Activated T-cell treated with anti-CD3 and anti-CD28 coated beads for 4 hours (primary cell): ENCODE measurements around the gene USF2.
"Not testable (repeated sequence)": the region's sequence is repeated elsewhere in the genome, so short reads cannot be mapped to it uniquely, and the experiment has no call there.

ENCODE experiments used
- DNase-seq: peaks from one replicate; pipeline ENCODE4 v3.0.0-alpha.2; 2020

The USF2 gene, protein sequence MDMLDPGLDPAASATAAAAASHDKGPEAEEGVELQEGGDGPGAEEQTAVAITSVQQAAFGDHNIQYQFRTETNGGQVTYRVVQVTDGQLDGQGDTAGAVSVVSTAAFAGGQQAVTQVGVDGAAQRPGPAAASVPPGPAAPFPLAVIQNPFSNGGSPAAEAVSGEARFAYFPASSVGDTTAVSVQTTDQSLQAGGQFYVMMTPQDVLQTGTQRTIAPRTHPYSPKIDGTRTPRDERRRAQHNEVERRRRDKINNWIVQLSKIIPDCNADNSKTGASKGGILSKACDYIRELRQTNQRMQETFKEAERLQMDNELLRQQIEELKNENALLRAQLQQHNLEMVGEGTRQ

DNA sequence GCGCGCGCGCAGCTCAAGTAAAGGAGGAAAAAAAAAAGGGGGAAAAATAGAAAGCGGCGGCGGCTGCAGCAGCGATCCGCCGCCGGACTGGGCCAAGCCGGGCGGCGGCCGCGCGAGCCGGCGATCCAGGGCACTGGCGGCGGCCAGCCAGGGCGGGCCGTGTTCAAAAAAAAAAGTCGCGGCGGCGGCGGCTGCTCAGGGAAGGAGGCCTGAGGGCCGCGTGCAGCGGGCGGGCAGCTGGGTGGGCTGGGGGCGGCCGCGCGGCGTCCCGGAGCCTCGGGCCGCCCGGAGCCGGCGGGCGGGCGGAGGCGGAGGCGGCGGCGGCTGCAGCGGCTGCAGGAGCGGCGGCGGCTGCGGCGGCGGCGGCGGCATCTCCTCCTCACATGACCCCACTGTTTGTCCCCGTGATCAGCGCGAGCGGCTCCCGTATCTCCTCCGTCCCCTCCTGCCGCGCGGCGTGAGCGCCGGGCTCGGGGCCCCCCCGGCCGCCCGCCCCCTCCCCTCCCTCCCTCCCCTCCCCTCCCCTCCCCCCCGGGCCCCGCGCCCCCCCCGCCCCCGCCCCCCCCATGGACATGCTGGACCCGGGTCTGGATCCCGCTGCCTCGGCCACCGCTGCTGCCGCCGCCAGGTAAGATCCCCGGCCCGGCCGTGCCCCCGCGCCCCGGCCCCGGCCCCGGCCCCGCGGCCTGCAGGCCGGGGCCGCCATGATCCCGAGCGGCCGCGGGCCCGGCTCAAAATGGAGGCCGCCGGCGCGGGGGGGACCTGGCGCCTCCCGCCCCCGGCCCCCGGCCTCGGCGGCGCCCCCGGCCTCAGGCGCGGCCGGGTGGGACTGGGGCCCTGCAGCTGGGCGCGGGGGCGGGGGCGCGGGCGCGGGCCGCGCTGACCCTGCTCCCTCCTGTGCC lies at the start of gene USF2:
Gene USF2, plus strand, starts transcription at position 427 of the 902 bp plus-strand sequence. Its CDS starts 140 bp downstream, at position 567.
- DNase-seq, result no peak

DNA sequence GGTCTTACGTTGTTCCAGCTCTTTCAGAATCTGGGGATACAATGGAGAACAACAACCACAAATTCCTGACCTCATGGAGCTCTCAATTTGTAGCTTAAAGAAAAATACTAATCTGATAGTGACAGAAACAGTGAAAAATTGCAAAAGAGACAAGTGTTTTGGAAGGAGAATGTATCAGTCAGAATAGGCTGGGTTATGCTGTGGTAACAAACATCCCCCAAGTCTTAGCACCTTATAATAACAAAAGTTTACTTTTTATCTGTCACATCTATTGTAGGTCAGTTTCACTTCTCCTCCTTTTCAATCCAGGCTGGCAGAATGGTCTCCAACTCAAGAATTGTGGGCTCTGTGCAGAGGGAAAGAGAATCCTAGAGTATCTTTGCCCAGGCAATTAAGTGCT lies 49.8 kb upstream of the USF2 start:
- DNase-seq, result no peak

DNA sequence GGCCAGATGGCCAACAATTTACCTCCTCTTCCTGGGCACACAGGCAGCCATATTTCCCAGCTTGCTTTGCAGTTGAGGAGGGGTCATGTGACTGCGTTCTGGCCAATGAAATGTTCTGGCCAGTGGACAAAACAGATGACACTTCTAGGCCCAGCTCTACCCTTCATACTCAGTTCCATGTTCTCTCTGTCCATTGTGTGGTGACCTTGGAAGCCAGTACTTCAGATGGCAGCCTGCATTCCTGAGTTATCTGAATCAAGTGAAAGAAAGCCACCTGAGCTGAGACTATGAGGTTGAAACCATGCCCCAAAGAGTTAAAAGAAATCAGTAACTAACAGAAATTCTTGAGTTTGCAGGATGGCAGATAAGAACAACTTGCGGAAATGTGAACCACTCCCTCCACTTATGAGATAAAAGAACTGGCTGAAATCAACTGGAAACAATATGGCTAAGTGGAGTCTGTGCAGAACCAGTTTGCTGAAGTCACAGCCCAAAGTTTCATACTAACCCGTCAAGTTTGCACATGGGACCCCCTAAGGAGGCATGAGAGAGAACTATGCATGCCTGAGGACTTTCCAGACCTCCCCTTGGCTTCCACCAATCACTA lies 48.3 kb upstream of the USF2 start:
- no peak for DNase-seq

DNA sequence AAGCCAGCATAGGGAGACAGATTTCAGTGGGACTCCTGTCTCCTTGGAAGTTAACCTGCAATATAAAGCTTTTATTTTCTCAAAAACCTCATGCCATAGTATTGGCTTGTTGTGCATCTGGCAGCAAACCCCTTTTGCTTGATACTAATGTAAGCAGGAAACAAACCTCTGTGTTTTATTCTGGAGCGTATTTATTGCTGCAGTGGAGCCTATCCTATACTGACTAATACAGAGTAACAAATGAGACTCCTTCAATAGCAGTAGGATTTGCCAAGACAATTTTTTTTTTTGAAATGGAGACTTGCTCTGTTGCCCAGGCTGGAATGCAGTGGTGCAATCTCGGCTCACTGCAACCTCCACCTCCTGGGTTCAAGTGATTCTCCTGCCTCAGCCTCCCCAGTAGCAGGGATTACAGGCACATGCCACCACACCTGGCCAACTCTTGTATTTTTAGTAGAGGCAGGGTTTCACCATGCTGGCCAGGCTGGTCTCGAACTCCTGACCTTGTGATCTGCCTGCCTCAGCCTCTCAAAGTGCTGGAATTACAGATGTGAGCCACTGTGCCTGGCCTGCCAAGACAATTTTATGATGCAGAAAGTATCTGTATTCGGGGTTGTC lies 47.7 kb upstream of the USF2 start:
- DNase-seq, result not testable (repeated sequence)

DNA sequence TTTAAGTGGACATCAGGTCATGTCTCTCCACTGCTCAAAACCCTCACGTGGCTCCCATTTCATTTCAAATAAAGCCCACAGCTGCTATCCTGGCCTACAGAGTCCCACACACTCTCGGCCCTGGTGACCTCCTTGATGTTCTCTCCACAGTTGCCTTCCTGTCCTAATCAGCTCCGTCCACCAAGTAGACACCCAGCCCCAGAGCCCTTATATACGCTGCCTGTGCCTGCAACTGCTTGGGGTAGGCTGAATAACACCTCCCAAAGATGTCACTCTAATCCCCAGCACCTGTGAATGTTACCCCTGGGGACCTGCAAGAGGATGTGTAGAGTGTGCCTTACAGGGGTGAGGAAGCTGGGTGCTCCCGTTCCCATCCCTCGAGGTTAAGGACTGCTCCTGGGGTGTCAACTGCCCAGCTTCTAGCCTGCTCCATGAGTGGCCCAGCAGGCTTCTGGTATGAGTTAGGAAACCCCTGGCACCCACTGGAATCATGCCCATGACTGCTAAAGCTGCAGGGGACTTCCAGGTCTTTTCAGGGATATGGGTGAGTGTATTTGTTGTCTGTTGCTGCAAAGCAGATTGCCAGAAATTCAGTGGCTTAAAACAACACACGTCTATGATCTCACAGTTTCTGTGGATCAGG lies 46.3 kb upstream of the USF2 start:
- DNase-seq, result no peak

DNA sequence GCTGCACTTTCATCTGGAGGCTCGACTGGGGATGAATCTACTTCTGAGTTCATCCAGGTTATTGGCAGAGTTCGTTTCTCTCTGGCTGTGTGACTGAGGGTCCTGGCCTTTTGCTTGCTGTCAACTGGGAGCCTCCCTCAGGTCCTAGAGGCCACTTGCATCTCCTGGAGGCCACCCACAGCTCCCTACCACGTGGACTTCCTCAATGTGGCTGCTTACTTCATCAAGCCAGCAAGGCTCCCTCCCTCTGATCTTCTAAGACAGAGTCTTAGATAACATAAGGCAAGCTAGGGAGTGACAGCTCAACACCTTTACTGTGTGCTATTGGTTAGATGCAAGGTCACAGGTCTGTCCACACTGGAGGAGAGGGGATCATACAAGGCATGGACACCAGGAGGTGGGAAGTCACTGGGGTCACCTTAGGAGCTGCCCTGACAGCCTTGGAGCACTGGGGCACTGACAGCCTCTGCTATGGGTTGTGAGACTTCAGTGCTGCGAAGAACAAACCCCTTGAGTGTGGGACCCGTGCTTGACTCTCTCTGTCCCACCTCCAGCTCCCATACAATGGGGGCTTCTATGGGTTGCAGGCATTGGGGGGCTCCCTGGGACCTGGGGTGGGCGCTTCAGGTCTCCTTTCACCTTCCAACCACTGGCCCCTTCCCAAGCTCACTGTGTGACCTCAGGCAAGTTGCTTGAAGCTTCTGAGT lies 45.5 kb upstream of the USF2 start:
- no peak for DNase-seq

DNA sequence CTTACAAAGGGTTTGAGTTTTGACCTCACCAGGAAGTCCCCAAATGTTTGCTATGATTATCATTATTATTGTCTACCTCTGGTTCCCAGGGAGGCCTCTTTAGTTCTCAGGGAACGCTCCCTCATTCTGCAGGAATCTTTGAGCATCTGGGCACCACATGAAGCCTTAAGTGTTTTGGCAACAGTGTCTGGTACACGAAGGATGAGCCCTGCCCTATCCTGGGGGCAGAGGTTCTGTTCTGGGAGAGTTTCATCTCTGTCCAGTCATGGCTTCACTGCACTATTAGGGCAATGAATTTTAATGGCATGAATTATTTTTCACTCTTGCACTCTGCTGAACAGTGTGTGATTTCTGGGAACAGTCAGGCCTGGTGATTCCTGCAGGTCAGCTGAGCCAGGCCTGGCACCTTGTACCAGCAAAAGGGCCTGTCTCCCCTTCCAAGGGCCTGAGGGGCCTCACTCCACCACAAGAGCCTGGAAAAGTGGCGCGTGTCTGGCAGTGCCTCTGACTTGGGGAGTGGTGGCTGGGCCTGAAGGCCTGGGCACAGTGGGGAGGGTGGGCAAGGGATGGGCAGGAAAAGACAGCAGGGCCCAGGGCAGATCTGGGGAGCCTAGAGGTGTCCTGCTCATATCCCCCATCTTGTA lies 44.8 kb upstream of the USF2 start:
- DNase-seq, result no peak

DNA sequence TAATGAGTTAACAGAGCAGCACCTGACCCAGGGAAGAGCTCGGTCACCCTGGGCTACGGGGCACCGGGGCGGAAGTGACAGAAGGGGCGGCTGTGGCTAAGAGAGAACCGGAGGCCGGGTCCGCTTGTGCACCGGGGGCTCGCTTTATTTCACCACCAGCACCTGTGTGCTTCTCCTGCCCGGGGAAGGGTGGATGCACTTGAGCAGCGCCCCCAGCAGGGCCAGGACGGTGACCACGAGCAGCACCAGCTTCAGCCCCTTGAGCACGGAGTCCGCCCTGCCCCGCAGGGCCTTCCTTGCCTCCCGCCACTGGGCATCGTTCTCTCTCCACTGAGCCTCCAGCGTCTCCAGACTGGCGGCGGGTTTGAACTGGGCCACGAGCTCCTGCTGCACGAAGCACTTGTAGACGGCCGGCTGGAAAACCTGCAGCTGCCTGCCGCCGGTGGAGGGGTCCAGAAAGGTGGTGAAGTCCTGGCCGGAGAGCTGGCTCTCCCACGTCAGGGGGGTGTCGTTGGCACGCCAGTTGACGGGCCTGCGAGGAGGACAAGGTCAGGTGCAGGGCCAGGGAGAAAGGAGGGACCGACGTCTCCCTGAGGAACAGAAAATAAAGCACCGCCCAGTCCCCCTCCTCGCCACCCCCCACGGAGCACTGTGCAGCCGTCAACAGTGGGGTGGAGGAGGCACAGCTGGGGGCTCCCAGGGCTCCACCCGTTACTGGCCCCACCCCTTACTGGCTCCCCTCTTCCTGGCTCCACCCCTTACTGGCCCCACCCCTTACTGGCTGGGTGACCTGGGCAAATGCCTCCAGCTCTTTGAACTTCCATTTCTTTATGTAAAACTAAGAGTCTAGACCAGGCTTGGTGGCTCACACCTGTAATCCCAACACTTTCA lies 43.8 kb upstream of the USF2 start:
- DNase-seq, result no peak

DNA sequence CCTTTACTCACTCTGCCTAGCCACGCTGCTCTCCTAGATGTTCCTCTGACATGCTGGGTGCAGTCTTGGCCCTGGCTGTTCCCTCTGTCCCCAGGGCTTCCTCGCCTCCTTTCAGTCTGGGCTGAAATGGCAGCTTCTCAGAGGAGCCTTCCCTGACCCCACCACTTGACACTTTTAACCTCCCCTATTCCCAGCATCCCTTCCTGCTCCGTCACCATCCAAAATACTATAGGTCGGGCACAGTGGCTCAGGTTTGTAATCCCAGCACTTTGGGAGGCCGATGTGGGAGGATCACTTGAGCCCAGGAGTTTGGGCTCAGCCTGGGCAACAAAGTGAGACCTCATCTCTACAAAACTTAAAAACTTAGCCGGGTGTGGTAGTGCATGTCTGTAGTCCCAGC lies 42.8 kb upstream of the USF2 start:
- no peak for DNase-seq

DNA sequence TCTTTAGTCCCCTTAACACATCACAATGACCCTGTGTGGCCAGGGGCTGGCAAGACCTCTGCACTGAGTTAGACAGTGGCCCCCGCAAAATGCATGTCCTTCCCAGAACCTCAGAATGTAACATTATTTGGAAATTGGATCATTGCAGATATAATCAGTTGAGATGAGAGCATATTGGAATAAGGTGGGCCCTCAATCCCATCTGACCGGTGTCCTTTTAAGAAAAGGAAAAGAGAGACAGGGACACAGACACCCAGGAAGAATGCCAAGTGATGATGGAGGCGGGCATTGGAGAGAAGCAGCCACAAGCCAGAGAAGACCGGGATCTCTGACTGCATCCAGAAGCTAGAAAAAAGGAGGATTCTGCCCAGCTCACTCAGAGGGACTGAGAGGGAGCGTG lies 42.0 kb upstream of the USF2 start:
- DNase-seq, result no peak

DNA sequence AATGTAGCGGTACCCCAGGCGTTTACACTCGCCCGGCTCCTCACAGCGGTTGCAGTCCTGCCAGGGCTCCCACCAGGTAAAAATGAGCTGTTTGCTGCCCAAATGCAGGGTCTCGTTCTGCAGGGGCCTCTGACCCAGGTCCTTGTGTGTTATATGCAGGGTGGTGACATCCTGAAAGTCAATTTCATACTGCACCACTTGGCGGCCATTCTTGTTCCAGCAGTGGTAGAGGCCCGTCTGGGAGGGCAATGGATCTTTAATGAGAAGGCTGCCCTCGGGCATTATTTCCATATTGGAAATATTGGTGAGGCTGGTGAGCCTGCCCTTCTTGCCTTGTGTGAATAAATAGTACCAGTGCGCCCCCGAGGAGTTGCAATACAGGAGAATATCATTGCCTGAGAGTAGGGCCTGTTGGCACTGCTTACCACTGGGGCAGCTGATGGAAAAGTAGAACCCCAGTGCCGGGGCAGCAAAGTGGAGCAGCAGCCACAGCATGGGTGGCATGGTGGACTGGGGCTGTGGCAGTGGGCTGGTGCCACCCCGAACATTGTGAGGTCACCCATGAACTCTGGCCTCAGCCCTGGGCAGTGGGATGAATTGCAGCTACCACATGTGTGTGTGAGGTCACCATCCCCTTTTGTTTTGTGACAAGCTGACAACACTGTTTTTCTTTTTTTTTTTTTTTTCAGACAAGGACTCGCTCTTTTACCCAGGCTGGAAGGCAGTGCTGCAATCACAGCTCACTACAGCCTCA lies 40.4 kb upstream of the USF2 start, which contains the start of gene FAM187B:
Gene FAM187B, minus strand, starts transcription at position 563 of the 754 bp plus-strand sequence. Its CDS starts 59 bp downstream, at position 504.
- DNase-seq, result no peak

DNA sequence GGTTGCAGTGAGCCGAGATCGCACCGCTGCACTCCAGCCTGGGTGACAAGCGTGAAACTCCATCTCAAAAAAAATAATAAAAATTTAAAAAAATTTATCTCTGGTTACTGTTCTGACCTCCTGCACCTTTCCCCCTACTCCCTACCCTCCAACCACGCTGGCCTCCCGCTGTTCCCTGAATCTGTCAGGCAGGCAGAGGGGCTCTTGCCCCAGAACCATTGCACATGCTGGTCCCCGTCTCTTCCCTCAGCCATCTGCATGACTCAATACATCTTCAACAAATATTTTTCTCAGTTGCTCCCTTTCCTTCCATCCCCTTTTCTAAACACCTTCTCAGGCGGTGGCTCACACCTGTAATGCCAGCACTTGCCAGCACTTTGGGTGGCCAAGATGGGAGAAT lies 39.2 kb upstream of the USF2 start:
- no peak for DNase-seq

DNA sequence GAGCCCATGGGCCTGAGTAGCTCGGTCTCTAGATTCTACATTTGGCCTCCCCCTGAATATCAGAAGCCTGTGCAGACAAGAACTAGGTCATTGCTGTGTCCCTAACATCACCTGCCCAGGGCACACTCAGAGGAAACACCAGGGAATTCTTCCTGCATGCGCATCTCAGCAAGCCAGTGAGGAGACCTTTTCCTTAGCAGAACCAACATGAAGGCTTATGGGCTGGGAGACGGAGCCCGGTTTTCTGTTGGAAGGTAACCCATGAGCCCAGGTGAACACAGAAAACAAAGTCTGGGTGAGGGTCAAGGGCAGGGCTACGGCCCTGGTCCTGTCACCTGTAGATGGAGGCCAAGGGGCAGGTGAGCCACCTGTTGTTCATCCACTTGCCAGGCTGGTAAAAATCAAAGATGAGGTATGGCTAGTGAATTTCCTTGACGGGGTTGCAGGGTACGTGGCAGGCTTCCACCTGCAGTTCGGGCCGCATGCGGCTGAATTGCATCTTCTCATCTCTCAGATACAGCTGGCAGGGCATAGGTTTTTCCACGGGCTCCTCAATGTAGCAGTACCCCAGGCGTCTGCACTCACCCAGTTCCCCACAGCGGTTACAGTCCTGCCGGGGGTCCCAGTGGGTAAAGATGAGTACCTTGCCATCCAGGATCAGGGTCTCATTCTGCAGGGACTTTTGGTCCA lies 36.7 kb upstream of the USF2 start:
- DNase-seq, result no peak

DNA sequence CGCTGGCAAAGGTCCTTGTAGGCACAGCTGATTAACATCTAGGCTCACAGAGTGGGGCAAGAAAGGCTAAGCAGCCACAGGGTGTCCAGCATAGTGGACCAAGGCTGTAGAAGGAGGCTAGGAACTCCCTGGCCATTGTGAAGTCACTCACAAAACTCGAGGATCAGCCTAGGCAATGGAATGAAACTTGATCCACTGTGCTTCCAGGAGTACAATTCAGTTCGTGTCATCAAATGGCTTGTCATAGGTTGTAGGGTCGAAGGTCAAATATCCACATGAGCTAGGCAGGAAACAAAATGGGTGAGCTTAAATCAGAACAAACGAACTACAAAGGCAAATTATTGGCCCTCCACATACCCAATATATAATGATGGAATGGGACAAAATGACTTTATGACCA lies 35.9 kb upstream of the USF2 start:
- no peak for DNase-seq

DNA sequence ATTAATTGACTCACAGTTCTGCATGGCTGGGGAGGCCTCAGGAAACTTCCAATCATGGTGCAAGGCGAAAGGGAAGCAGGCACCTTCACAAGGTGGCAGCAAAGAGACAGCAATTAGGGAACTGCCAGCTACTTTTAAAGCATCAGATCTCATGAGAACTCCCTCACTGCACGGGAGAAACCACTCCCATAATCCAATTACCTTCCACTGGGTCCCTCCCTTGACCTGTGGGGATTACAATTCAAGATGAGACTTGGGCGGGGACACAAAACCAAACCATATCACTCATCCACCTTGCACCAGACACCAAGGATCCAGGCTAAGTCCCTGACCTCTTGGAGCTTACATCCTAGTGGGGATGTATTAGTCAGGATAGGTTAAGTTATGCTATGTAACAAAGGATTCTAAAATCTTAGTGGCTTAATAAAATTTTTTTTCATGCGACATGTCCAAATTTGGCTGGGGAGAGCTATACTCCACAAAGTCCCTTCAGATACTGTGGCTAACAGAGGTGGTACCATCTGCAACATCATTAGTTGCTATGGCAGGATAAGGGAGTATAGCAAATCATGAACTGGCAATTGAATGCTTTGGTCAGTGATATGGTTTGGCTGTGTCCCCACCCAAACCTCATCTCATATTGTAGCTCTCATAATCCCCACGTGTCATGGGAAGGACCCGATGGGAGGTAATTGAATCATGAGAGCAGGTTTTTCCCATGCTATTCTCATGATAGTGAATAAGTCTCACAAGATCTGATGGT lies 31.9 kb upstream of the USF2 start:
- DNase-seq, result no peak

DNA sequence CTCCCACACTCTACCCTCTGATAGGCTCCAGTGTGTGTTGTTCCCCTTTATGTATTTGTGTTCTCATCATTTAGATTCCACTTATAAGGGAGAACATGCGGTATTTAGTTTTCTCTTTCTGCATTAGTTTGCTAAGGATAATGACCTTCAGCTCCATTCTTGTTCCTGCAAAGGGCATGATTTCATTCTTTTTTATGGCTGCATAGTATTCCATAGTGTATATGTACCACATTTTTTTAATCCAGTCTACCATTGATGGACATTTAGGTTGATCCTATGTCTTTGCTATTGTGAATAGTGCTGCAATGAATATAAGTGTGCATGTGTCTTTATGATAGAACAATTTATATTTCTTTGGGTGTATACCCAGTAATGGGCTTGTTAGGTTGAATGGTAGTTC lies 29.2 kb upstream of the USF2 start:
- DNase-seq, result not testable (repeated sequence)

DNA sequence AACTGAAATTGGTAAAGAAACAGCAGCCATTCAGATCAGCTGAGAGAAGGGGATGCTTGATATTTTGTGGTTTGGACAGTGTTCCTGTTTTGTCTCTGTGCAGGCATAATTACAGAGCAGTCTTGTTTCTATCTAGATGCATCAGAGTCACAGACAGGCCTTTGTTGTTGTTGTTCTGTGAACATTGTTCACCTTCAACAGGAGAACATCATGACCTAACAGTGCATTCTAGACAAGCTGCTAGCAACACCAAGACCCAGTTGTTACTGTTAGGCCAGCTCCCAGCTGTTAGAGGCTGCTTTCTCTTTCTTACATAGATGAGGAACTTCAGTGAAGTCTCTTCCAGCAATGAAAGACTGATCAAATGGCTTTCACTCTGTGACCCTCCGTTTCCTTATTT lies 28.4 kb upstream of the USF2 start:
- no peak for DNase-seq

DNA sequence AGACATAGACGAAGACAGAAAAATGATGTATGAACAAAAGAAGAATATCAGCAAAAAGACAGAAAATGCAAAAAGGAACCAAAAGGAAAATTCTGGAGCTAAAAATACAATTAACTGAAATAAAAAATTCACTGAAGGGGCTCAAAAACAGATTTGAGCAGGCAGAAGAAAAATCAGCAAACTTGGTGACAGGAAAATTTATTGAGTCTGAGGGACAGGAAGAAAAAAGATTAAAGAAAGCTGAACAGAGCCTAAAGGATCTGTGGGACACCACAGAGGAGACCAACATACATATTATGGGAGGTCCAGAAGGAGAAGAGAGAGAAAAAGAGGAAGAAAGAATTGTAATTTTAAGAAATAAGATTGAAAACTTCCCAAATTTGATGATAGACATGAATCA lies 27.3 kb upstream of the USF2 start:
- no peak for DNase-seq
